Lower lobe of right lung (tissue), 2 donors: ENCODE results near the gene PARD6G. TPM values are rescaled to one million over a fixed set of nuclear protein-coding genes. Genes with fewer than 3 reads are reported as not detected.

ENCODE experiments used
- ATAC-seq, 2 donors: fragments of 200-7000 bp; cut with Tn5 transposase; one replicate each; pipeline ENCODE4 v1.9.1; 2020 to 2022; ENCODE audit warnings: mild to moderate bottlenecking in 2 of 2, moderate library complexity in 2 of 2
- DNase-seq: peaks from one replicate; pipeline ENCODE4 v3.0.0-alpha.2; 2020
- H3K27ac ChIP-seq: fragments of 200-600 bp; one replicate; pipeline ENCODE4 v1.8.0; 2022
- H3K27me3 ChIP-seq: fragments of 200-600 bp; one replicate; pipeline ENCODE4 v1.8.0; 2022; ENCODE audit warnings: low read depth
- H3K36me3 ChIP-seq: fragments of 200-600 bp; one replicate; pipeline ENCODE4 v1.8.0; 2022; ENCODE audit warnings: mild to moderate bottlenecking
- H3K4me1 ChIP-seq: fragments of 200-600 bp; one replicate; pipeline ENCODE4 v1.8.0; 2022
- H3K4me3 ChIP-seq: fragments of 200-600 bp; one replicate; pipeline ENCODE4 v1.8.0; 2022; ENCODE audit warnings: mild to moderate bottlenecking
- H3K9me3 ChIP-seq: fragments of 200-600 bp; one replicate; pipeline ENCODE4 v1.8.0; 2022
- intact Hi-C: fragments of 100-400 bp; cut with DNase I; formaldehyde crosslinking; loops from one replicate; pipeline ENCODE4 v1.11.0; 2022
- total RNA-seq: library from RNA; stranded (reverse); fragmentation: NEBNext Ultra II Directional; extraction: Animal tissue kit (Norgen Biotek cat#: 25700); gene quantifications from one replicate; pipeline ENCODE4 v1.2.1, GENCODE V29; 2021
- TF ChIP-seq, protein P1 (sequence below): fragments of 200-600 bp; IDR thresholded peaks from one replicate; pipeline ENCODE4 v1.8.0; 2022; ENCODE audit warnings: antibody characterized with exemption, mild to moderate bottlenecking
- donor health status: DM: no; HTN: yes; CAD: no; lungs with severe emphysema.

PARD6G gene
- total RNA-seq, 1 donor from 2014 or later, result 7.3 TPM

DNA sequence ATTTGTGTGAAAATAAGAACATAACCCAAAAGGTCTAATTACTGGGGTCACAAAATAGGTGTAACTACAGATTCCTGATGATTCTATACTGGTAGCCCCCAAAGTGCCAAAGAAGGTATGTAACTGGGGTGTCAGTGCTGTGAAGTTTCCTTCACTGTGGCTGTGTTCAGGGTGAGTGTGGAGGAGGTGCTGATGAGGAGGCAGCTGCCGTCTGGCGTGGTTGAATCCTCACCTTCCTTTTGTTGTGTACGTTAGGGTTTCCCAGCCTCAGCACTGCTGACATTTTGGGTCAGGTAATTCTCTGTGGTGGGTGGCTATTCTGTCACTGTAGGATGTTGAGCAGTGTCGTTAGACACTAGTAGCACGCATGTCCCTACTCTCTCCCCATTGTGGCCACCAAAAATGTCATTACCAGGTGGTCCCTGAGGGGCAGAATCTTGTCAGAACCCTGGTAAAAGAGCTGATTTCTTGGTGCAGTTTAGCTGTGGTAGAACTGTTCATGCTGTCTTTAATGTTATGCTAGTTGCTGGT lies 106.8 kb downstream of the PARD6G start:
- intact Hi-C loops, result no loop called here
- H3K27me3 ChIP-seq, result no peaks in the 10 kb centered on the region
- H3K9me3 ChIP-seq, result no peaks in the 10 kb centered on the region
- no peak overlapping the region for H3K4me3 ChIP-seq
- peaks cover 7% of the 10 kb centered on the region for H3K4me1 ChIP-seq
- DNase-seq (no peak), ATAC-seq (no peak)
- peaks cover 52% of the 10 kb centered on the region for H3K36me3 ChIP-seq
- TF ChIP-seq, protein P1, sequence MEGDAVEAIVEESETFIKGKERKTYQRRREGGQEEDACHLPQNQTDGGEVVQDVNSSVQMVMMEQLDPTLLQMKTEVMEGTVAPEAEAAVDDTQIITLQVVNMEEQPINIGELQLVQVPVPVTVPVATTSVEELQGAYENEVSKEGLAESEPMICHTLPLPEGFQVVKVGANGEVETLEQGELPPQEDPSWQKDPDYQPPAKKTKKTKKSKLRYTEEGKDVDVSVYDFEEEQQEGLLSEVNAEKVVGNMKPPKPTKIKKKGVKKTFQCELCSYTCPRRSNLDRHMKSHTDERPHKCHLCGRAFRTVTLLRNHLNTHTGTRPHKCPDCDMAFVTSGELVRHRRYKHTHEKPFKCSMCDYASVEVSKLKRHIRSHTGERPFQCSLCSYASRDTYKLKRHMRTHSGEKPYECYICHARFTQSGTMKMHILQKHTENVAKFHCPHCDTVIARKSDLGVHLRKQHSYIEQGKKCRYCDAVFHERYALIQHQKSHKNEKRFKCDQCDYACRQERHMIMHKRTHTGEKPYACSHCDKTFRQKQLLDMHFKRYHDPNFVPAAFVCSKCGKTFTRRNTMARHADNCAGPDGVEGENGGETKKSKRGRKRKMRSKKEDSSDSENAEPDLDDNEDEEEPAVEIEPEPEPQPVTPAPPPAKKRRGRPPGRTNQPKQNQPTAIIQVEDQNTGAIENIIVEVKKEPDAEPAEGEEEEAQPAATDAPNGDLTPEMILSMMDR, result no peak
- no peak overlapping the region for H3K27ac ChIP-seq

DNA sequence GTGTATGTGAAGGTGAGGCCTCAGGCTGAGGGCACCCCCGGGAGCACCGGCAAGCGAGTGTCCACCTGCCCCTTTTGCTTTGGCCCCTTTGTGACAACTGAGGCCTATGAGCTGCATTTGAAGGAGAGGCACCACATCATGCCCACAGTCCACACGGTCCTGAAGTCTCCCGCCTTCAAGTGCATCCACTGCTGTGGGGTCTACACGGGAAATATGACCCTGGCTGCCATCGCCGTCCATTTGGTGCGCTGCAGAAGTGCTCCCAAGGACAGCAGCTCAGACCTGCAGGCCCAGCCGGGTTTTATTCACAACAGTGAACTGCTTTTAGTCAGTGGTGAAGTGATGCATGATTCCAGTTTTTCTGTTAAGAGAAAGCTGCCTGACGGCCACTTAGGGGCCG lies 109.3 kb downstream of the PARD6G start:
- H3K9me3 ChIP-seq, result no peaks in the 10 kb centered on the region
- no peaks in the 10 kb centered on the region for H3K27me3 ChIP-seq
- intact Hi-C loops, result no loop called here
- TF ChIP-seq, protein P1, result no peak
- peaks cover 74% of the 10 kb centered on the region for H3K36me3 ChIP-seq
- no peak for ATAC-seq
- H3K4me1 ChIP-seq, result no peaks in the 10 kb centered on the region
- no peak overlapping the region for H3K4me3 ChIP-seq
- DNase-seq, result no peak
- no peak overlapping the region for H3K27ac ChIP-seq

DNA sequence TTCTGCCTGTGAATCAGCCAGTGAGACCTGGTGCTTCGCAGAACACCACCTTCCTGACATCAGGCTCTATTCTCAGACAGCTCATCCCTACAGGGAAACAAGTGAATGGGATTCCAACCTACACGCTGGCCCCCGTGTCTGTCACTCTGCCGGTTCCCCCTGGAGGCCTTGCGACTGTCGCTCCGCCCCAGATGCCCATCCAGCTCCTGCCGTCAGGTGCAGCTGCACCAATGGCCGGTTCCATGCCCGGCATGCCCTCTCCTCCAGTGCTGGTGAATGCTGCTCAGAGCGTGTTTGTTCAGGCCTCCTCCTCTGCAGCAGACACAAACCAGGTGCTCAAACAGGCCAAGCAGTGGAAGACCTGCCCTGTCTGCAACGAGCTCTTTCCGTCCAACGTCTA lies 110.2 kb downstream of the PARD6G start:
- no peak overlapping the region for H3K27ac ChIP-seq
- H3K9me3 ChIP-seq, result no peaks in the 10 kb centered on the region
- no peak overlapping the region for H3K4me3 ChIP-seq
- intact Hi-C loops, result no loop called here
- DNase-seq (no peak), ATAC-seq (no peak)
- H3K4me1 ChIP-seq, result no peaks in the 10 kb centered on the region
- H3K36me3 ChIP-seq, result peaks cover 78% of the 10 kb centered on the region
- TF ChIP-seq, protein P1, result no peak
- no peaks in the 10 kb centered on the region for H3K27me3 ChIP-seq

DNA sequence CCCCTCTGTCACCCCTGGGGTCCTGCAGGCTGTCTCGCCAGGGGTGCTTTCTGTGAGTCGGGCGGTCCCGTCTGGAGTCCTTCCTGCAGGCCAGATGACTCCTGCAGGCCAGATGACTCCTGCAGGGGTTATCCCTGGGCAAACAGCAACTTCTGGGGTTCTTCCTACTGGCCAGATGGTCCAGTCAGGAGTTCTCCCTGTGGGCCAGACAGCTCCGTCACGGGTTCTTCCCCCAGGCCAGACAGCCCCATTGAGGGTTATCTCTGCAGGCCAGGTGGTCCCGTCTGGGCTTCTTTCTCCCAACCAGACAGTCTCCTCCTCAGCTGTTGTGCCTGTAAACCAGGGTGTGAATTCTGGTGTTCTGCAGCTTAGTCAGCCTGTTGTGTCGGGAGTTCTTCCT lies 110.6 kb downstream of the PARD6G start:
- ATAC-seq (no peak), DNase-seq (no peak)
- Histone ChIP-seq H3K27me3 (no peaks in the 10 kb centered on the region), H3K36me3 (peaks cover 78% of the 10 kb centered on the region), H3K4me1 (no peaks in the 10 kb centered on the region), H3K9me3 (no peaks in the 10 kb centered on the region), H3K27ac (no peak overlapping the region), H3K4me3 (no peak overlapping the region)
- intact Hi-C loops, result no loop called here
- TF ChIP-seq, protein P1, result no peak

DNA sequence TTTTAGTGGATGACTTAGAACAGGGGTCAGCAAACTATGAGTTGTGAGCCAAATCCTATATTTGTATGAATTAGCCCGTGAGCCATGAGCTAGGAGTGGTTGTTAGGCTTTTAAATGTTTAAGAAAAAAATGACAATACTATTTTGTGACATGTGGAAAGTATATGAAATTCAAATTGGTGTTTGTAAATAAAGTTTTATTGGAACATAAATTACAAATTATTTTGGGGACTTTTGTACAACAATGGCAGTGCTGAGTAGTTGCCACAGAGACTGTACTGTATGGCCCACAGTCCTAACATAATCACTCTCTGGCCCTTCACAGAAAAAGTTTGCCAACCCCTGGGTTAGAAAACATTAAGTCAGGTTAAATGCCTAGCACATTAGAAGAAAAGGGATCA lies 112.2 kb downstream of the PARD6G start:
- no peaks in the 10 kb centered on the region for H3K4me1 ChIP-seq
- TF ChIP-seq, protein P1, result no peak
- DNase-seq (no peak), ATAC-seq (no peak)
- H3K4me3 ChIP-seq, result no peak overlapping the region
- H3K27me3 ChIP-seq, result no peaks in the 10 kb centered on the region
- no peak overlapping the region for H3K27ac ChIP-seq
- peaks cover 70% of the 10 kb centered on the region for H3K36me3 ChIP-seq
- H3K9me3 ChIP-seq, result no peaks in the 10 kb centered on the region
- intact Hi-C loops, result no loop called here

DNA sequence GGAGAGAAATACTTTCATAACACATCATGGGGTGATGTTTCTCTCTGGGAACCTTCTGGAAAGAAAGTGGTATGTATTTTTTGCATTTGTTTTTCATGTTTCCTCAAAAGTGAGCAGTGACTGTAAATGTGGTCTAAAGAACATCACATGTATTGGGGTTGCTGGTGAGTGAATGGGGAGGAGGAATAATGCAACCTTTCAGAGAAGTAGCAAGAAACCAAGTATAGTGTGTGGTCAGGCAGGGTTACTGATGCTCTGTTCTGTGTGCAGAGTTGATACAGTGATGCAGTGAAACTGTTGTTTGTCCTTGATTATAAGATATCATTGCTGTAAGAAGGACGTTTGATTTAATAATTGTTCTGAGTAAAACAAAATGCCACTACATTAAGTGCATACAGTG lies 114.2 kb downstream of the PARD6G start:
- intact Hi-C loops, result no loop called here
- Histone ChIP-seq H3K4me3 (no peak overlapping the region), H3K9me3 (no peaks in the 10 kb centered on the region), H3K27ac (no peak overlapping the region), H3K36me3 (peaks cover 51% of the 10 kb centered on the region), H3K4me1 (no peaks in the 10 kb centered on the region), H3K27me3 (no peaks in the 10 kb centered on the region)
- TF ChIP-seq, protein P1, result no peak
- DNase-seq, result no peak
- ATAC-seq, result no peak
